ENCODE results near the gene KIF13A. TPM values are rescaled to one million over a fixed set of nuclear protein-coding genes. Genes with fewer than 3 reads are reported as not detected.
A peak's percentile ranks its signal among the peaks of the same experiment; 100 is the strongest.
"Not testable (repeated sequence)": the region's sequence is repeated elsewhere in the genome, so short reads cannot be mapped to it uniquely, and the experiment has no call there.

Gene KIF13A
- total RNA-seq, 1 donor from 2014 or later: 43.0 TPM

DNA sequence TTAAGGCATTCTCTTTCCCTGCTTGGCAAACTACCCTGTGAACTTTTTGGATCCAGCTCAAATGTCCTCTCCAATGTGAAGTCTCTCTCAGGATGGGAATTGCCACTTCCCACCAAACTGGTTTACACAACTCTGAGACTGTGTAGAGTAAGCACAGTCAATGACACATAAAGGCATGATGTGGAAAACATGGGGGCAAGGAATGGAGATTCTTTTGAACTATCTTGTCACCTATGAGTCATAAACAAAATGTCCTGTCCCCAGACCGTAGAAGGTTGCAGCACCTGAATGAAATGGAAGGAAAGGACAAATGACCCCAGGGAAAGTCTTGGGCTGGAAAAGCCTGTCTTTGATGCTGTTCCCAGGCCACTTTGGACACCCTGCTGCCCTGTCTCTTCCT lies 11.0 kb upstream of the KIF13A start:
- no peak for DNase-seq (ENCODE audit: low spot score)

DNA sequence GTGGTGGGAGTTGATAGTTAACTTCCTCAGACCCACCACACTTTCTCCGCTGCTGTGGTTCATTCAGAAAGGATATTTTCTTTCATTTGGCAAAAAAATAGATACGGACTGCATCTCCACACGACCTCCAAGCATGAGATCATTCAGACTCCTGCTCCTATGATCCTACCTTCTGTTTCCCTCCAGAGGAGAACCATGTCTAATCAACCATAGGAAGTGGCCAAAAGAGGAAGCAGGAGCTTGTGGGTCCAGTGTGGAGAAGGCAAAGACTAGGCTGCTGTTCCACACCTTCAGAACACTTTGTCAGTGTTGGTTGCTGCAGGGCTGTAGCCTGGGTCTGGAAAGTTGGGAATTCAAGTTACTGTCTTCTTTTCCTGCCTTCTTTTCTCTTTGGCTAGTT lies 10.6 kb upstream of the KIF13A start:
- DNase-seq (ENCODE audit: low spot score): no peak

GRCh38 chr6:17995414-17995813 lies 8.0 kb upstream of the KIF13A start:
- DNase-seq (ENCODE audit: low spot score): no peak

- DNase-seq (ENCODE audit: low spot score): no peak
Measured at GRCh38 chr6:17994019-17994418, 6.6 kb upstream of the KIF13A start.

- no peak for DNase-seq (ENCODE audit: low spot score)
Measured at GRCh38 chr6:17988422-17988944, 1.0 kb upstream of the KIF13A start.

DNA sequence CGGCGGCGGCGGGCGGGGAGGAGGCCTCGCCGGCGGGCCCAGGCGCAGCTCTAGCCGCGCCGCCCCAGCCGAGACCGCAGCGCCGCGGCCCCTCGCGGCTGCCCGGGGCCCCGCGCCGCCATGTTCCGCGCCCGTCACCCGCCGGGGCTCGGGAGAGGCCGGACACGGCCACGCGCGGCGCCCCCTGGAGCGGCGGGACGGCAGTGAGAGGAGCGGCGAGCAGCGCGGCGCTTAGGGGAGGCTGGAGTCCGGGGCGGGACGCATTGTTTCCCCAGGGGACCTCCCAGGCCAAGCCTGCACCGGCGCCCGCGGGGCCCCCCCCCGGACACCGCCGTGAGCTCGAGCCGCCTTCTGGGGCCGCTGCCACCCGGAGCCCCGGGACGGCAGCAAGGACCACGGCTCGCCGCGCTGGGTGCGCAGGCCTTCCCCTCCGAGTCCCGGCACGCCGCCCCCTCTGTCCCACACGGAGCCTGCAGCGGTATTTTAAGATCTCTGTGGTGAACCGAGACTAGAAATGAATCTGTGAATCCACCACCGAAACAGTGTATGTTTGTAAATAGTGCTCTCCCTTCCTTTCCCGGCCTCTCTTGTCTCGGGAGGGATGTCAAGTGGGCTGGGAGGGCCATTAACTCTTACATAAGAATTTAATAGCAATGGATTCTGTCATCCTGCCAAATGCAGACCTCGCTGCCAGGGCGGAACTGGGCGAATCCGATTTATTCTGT lies 424 bp upstream of the KIF13A start:
- peak; percentile 44 for DNase-seq (ENCODE audit: low spot score)

DNA sequence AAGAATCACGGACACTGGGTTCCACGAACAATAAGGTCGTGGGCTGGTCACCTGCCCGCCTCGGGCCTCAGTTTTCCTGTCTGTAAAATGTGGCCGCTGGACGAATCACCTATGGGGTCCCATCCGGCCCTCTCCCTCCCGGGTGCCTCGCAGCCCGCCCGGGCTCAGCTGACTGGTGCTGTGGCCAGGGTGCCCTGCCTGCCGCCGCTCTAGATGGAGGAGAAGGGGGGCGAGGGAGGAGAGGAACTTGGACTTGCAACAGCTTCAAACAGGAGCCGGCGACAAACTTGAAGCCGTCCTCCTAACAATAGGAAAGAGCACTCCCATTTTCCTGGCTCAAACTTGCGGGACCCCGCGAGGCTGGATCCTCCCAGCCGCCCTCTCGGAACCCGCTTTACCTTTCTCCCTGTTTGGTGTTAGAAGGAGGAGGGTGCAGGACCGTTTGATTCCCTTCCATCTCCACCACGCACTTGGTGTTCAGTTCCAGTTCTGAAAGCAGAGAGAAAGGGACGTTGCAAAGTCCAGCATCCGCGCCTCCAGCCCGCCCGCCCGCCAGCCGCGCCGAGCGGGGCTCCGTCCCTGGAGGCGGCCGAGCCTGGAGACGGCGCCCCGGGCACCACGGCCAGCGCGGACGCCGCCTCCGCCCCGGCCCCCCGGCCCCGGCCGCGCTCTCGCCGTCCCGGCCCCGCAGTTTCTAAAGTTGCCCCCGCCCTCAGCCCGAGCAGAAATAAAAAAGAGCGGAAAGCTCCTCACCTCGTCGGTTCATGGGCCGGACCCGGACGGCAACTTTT lies 584 bp downstream of the KIF13A start:
- peak; percentile 48 for DNase-seq (ENCODE audit: low spot score)

DNA sequence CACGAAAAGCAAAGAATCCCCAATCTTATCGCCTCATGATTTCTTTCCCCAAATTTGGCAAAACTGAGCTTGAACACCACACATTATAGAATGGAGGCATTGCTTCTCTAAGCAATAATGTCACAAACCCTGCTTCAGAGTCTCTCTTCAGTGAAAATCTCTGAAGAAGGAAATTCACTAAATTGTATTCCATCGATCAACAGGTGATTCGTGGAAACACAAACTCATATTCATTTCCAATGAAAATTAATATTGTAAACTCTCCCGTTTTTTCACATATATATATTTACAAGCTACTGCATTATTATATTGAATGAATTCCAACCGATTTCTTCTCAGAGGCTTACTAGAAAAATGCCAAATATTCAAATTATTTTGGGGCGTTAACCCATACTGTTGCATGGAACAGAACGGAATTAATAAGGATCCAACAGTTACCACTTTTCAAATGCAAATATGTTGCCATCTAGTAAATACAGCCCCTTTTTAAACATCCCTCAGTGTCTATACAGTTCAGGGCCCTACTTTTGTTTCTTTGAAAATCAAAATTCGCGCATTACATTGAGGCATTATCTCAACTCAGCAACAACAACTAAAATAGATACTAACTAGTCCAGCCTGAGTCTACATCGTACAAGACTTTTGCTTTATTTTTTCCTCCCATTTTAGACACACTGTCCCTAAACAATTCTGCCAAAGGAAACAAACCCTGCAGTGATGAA lies 1.3 kb downstream of the KIF13A start:
- no peak for DNase-seq (ENCODE audit: low spot score)

GRCh38 chr6:17984812-17985670 lies 2.4 kb downstream of the KIF13A start:
- no peak for DNase-seq (ENCODE audit: low spot score)

DNA sequence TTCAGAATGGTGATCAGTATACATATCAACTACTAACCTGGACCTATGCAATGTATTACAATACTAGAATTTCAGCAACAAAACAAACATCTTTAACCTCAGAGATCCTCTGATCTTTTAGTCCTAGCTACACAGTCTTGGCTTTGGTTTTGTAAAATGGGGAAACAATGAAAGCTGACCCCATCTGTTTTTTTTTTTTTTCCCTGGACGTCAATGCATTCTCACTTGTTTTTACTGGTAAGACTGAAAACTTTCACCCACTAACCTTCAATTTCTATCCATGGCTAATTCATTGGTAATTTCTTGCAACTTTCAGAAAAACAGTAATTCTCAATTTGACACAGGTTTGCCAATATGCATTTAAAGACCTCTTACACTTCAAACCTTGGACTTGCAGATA lies 3.0 kb downstream of the KIF13A start:
- no peak for DNase-seq (ENCODE audit: low spot score)

GRCh38 chr6:17983730-17984129 lies 3.7 kb downstream of the KIF13A start:
- no peak for DNase-seq (ENCODE audit: low spot score)

- no peak for DNase-seq (ENCODE audit: low spot score)
Measured at GRCh38 chr6:17980329-17980728, 7.1 kb downstream of the KIF13A start.

DNA sequence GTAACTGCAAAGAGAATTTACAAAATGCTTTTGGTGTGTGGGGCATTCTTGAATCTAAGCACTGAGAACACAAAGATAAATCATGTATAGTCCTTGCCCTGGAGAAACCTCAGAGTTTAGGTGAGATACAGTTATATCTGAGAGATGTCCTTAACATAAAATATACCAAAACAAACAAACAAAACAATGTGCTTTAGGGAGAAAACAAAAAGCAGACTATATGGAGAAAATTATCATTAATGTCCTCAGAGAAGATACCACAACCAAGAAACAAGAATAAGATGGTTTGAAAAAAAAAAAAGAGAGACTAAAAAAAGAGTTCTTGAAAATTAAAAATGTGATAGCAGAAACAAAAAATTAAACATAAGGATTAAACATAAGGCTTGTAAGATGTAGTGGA lies 8.0 kb downstream of the KIF13A start:
- no peak for DNase-seq (ENCODE audit: low spot score)

GRCh38 chr6:17976258-17976657 lies 11.2 kb downstream of the KIF13A start:
- not testable (repeated sequence) for DNase-seq (ENCODE audit: low spot score)

GRCh38 chr6:17974570-17975368 lies 12.7 kb downstream of the KIF13A start:
- DNase-seq (ENCODE audit: low spot score): no peak

DNA sequence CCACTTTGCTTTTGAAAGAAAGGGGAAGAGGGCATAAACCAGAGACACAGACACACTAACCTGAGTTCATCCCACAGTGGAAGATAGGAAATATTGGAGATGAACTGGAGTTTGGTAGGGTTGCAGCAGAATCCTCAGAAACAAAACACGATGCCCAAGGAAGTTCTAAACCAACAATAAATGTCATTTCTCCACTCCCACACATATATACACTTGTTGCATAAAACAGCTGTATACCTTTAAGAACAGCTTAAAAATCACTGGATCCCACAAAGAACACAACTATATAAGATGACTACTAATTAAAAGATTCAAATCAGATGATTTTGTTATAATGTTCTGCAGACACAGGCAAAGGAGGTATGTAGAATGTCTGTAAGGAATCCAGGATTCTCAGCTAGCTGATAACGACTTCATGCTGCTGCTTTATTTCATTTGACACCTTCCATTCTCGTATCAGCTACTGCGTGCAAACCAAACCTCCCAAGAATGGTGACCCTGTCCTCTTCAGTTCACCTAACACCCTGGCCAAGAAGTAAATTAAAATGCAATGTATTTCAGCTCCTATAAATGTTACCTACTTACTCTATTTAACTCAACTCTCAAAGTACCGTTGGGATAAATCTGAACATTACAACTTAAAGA lies 14.3 kb downstream of the KIF13A start:
- no peak for DNase-seq (ENCODE audit: low spot score)

DNA sequence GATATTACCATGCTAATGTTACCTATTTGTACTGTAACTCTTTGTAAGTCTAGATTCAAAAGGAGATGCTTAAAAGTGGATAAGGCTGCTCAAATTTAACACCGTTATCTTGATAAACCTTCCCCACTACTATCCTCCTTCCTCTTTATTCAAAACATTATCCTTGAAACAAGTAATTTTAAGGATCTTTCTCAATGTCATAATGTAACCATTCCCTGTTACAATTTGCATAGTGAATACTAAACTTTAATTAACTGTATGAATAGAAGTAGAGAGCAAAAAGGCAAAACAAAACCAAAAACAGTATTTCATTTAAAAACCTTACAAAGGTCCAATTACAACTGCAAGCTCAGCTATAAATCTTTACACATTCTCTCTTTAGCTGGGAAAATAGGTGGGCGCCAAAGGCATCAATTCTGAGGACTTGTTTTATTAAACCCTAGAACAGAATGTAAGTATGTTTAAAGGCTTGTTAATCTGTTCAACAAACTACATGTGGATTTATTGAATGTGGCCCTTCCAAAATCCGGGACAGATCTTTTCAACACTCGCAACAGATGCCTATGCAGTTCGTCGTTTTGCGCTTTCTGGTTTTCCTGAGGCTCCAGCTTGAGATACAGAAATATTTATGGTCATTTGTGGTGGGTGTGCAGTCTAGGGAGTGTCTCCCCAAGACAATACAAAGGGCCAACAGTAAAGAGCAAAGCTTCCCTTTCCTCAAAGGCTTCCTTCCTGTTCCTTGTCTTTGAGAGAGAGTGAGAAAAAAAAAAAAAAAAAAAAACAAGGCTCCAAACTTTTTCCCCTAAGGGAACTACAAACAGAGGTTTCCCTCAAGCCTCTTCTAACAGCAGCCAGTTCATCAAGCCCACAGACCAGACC lies 15.1 kb downstream of the KIF13A start:
- DNase-seq (ENCODE audit: low spot score): no peak

DNA sequence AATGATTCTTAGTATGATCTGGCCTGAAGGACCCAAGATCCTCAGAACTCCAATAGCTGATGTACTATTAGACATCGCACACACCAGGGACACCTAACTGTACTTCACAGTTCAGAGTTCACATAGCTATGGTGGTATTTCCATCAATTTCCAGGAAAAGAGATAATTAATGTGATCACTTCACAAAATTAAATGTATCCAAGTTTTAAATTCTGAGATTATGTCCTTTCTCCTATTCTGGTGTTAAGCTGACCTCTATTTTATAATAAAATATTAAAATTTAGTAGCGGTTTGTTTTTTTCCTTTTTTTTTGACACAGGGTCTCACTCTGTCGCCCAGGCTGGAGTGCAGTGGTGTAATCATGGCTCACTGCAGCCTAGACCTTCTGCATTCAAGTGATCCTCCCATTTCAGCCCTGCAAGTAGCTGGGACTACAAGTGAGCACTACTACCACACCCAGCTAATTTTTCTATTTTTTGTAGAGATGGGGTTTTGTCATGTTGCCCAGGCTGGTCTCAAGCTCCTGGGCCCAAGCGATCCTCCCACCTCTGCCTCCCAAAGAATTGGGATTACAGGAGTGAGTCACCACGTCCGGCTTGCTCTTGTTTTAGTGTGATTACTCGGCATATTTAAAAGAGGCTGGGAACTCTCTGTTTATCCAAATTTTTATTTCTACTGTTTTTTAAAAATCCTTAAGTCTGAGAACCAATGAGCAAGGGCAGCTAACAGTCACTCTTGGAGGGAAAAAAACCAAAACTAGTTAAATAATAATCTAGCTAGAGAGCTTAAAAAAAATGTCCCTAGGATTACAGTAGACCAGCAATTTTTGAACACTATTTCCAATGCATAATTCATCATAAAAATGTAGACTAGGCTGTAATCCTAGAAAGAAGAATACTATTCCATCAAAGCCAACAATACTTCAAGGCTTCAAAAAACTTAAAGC lies 16.0 kb downstream of the KIF13A start:
- DNase-seq (ENCODE audit: low spot score): no peak
